Gastroesophageal sphincter (tissue), 4 donors: ENCODE results near the gene AREL1. TPM values are rescaled to one million over a fixed set of nuclear protein-coding genes. Genes with fewer than 3 reads are reported as not detected.

Experiments used
- ATAC-seq: fragments of 150-250 bp; one replicate; pipeline ENCODE4 v1.9.1; 2016; ENCODE audit warnings: mild to moderate bottlenecking, moderate library complexity
- H3K27ac ChIP-seq, 4 donors: fragments of 200-600 bp; sonication (generic) in 3 of 4; 1 replicate in 3 of 4; 2 replicates in 1 of 4; pipeline ENCODE4 v1.5.1; 2016 to 2019
- H3K27me3 ChIP-seq: fragments of 200-600 bp; sonication (generic); one replicate; pipeline ENCODE4 v1.5.1; 2019
- H3K36me3 ChIP-seq, 2 donors: fragments of 200-600 bp; sonication (generic); one replicate each; pipeline ENCODE4 v1.5.1; 2019; ENCODE audit warnings: control low read depth in 1 of 2
- H3K4me1 ChIP-seq, 3 donors: fragments of 200-600 bp; sonication (generic); 1 replicate in 2 of 3; 2 replicates in 1 of 3; pipeline ENCODE4 v1.5.1; 2016 to 2019; ENCODE audit warnings: control low read depth in 2 of 3
- H3K4me3 ChIP-seq, 2 donors: fragments of 200-600 bp; sonication (generic); one replicate each; pipeline ENCODE4 v1.5.1; 2019; ENCODE audit warnings: mild to moderate bottlenecking in 1 of 2, moderate library complexity in 1 of 2
- H3K9me3 ChIP-seq, 3 donors: fragments of 200-600 bp; sonication (generic); one replicate each; pipeline ENCODE4 v1.5.1; 2017 to 2019; ENCODE audit warnings: control low read depth in 2 of 3
- CTCF ChIP-seq, 4 experiments: fragments of 200-600 bp in 2 of 4; fragments of 450-650 bp in 2 of 4; sonication (generic) in 1 of 4; IDR thresholded peaks; one replicate each; pipeline ENCODE4 v1.5.1; 2017 to 2019; ENCODE audit warnings: antibody characterized with exemption in 4 of 4, mild to moderate bottlenecking in 2 of 4, moderate library complexity in 2 of 4
- EP300 ChIP-seq: sonication (generic); formaldehyde crosslinking; IDR thresholded peaks from one replicate; pipeline ENCODE4 v1.6.1; 2017; ENCODE audit warnings: antibody characterized with exemption, mild to moderate bottlenecking
- POLR2A ChIP-seq, 2 donors: fragments of 450-650 bp; IDR thresholded peaks; one replicate each; pipeline ENCODE4 v1.6.1; 2017; ENCODE audit warnings: antibody characterized with exemption in 2 of 2, mild to moderate bottlenecking in 2 of 2, moderate library complexity in 1 of 2
- POLR2AphosphoS5 ChIP-seq: sonication (generic); formaldehyde crosslinking; IDR thresholded peaks from one replicate; pipeline ENCODE4 v1.6.1; 2017; ENCODE audit warnings: antibody characterized with exemption
- WGBS, 2 donors: methylation state at CpG; one replicate each; pipeline ENCODE4 v1.1.5; 2018; ENCODE audit warnings: low coverage in 1 of 2; 5-methylcytosine and 5-hydroxymethylcytosine counted together
- small RNA-seq, 4 donors: library from RNA; depleted of rRNA; stranded (forward); fragments of <200 nt; gene quantifications; one replicate each; pipeline ENCODE3, GENCODE V24; 2016
- total RNA-seq, 4 donors: library from RNA; depleted of rRNA; stranded (reverse); fragments of >200 nt; gene quantifications; one replicate each; pipeline ENCODE4 v1.1.0, GENCODE V29; 2016

AREL1 gene
- total RNA-seq, 4 donors from 2014 or later, result 14.3 to 39.9 (median 19.9) TPM

DNA sequence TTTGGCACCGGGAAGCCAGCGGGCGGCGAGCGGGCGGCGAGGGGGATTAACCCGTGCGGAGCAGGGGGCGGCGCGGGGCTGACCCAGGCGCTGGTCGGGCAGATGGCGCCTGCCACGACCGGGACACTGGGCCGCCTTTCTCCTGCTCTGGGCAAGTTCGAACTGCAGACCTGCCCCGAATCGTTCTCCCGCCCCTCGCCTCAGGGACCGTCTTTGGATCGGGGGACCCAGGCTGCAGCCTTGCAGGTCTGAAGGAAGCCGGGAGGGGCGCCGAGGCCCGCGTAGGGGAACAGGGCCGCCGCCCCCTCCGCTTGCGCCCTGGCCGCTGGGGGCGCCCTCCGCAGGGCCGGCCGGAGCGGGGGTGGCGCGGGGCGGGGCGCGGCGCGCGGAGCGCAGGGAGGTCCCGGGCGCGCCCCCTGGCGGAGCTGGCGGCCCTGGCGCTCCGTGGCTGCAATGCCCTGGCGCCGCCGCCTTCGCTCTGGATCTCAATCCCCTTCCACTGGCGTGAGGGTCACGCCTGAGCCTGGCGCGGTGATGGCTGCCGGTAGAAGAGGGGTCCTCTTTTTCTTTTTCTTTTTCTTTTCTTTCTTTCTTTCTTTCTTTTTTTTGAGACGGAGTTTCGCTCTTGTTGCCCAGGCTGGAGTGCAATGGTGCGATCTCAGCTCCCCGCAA, 100.4 kb downstream of the AREL1 start:
- 5% methylated on average over 17 of the region's 69 CpGs; no CpG with 5 or more reads in 1 of the 2 donors for WGBS, 2 donors
- no peaks in the 10 kb centered on the region for H3K36me3 ChIP-seq

DNA sequence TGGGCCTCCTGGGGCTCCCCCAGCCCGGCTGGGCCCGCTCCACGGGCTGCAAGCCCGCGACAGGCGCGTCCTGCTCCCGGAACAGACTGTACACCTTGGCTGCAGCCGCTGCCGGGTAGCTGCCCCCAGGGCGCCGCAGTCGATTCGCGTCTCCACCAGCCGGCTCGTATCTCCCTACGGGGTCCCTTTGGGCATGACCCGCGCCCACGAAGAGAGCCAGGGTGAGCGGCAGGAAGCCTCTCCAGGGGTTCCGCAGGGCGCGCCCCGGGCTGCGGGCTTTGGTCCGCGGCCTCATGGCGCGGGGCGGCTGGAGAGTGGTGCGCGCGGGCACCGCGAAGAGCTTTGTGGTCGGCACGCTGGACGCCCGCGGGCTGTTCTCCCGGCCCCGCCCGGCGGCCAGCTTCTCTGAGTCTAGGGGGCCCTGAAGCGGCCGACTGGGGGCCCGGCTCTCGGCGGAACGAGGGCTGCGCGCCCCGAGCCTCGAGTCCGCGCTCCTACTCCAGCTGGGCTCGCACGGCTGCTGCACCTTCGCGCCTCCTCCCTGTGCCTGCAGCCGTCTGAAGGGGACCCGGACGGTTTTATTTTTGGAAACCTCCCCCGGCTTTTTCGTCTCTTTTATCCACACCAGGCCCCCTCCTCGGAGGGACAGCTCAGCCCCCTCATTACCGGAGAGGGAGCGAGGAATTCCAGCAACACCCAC, 101.1 kb downstream of the AREL1 start, which contains the start of gene LTBP2:
TSS of gene LTBP2 (minus strand) at position 588 of the 700 bp plus-strand sequence. CDS start at position 295, 293 bp downstream.
- TF ChIP-seq CTCF (IDR thresholded peaks at IDR 0.05), result no peak
- TF ChIP-seq POLR2AphosphoS5, result no peak
- no peak for TF ChIP-seq POLR2A (IDR thresholded peaks at IDR 0.05)
- TF ChIP-seq EP300, result no peak
- Histone ChIP-seq H3K4me1 (peaks cover 0 to 55% (median 8%) of the 10 kb centered on the region in 3 donors), H3K36me3 (no peaks in the 10 kb centered on the region), H3K9me3 (no peaks in the 10 kb centered on the region), H3K27me3 (peaks cover 17% of the 10 kb centered on the region), H3K27ac (peak within 1 kb of the TSS in 3 of 4 donors; percentile 38 to 77 (median 71)), H3K4me3 (peak within 1 kb of the TSS; percentile 30 to 61)
- WGBS, 2 donors, result no CpG with 5 or more reads among the region's 70 CpGs
- ATAC-seq, result peak; percentile 32

More for the DNA sequence above, 100.4 kb downstream of the AREL1 start:
- no peak for TF ChIP-seq POLR2AphosphoS5
- TF ChIP-seq EP300, result no peak
- peak in 3 of 4 experiments; percentile 76 to 92 (median 84) for TF ChIP-seq CTCF (IDR thresholded peaks at IDR 0.05)
- no peaks in the 10 kb centered on the region for H3K9me3 ChIP-seq
- peaks cover 0 to 62% (median 8%) of the 10 kb centered on the region in 3 donors for H3K4me1 ChIP-seq
- ATAC-seq, result peak; percentile 90
- H3K27me3 ChIP-seq, result peaks cover 17% of the 10 kb centered on the region
- peak overlapping the region in 3 of 4 donors; percentile 38 to 77 (median 71) for H3K27ac ChIP-seq
- peak overlapping the region; percentile 30 to 61 for H3K4me3 ChIP-seq

Small RNA genes lying within 50 kb of the gene (small RNA-seq; reads per million reads assigned to genes)
- 0 reads per million in 4 donors for gene RF00409

Other genes with a start within 250 kb of the AREL1 start
- gene NPC2, start 219.8 kb downstream of the AREL1 start, total RNA-seq, result 100 to 1,000 TPM in 3 of 4 donors, 10 to 100 TPM in 1; 81.9 to 302 (median 227) TPM
- 10 to 100 TPM; 10.6 to 16.3 (median 10.9) TPM for gene ISCA2, start 219.3 kb downstream of the AREL1 start, total RNA-seq
- gene LTBP2, start 100.8 kb downstream of the AREL1 start, total RNA-seq, result 100 to 1,000 TPM in 1 of 4 donors, 10 to 100 TPM in 3; 45.9 to 158 (median 88.4) TPM
- 10 to 100 TPM; 26.1 to 42.3 (median 31.6) TPM for gene FCF1, start 64 bp upstream of the AREL1 start, total RNA-seq
- gene YLPM1, start 50.2 kb upstream of the AREL1 start, total RNA-seq, result 10 to 100 TPM; 23.3 to 54.8 (median 44.7) TPM
- gene PROX2, start 163.1 kb upstream of the AREL1 start, total RNA-seq, result under 1 TPM in 1 of 4 donors, not detected in 3; 0.08 TPM
- gene DLST, start 168.8 kb upstream of the AREL1 start, total RNA-seq, result 10 to 100 TPM; 79.3 to 98.7 (median 87.8) TPM
- gene RPS6KL1, start 210.2 kb upstream of the AREL1 start, total RNA-seq, result 10 to 100 TPM in 1 of 4 donors, 1 to 10 TPM in 3; 4.0 to 10.2 (median 8.2) TPM
- 10 to 100 TPM; 11.2 to 21.0 (median 16.5) TPM for gene PGF, start 242.5 kb upstream of the AREL1 start, total RNA-seq